Testis (tissue), 2 donors: Measurements from ENCODE around the gene ING3.

Source experiments
- CTCF ChIP-seq, 3 experiments: fragments of 450-650 bp in 2 of 3; fragments of 200-600 bp in 1 of 3; sonication (generic) in 1 of 3; IDR thresholded peaks; one replicate each; pipeline ENCODE4 v1.5.1; 2016 to 2019; ENCODE audit warnings: antibody characterized with exemption in 3 of 3, mild to moderate bottlenecking in 2 of 3, moderate library complexity in 1 of 3
- POLR2A ChIP-seq: fragments of 450-650 bp; IDR thresholded peaks from one replicate; pipeline ENCODE4 v1.6.1; 2017; ENCODE audit warnings: antibody characterized with exemption, mild to moderate bottlenecking, moderate library complexity

DNA sequence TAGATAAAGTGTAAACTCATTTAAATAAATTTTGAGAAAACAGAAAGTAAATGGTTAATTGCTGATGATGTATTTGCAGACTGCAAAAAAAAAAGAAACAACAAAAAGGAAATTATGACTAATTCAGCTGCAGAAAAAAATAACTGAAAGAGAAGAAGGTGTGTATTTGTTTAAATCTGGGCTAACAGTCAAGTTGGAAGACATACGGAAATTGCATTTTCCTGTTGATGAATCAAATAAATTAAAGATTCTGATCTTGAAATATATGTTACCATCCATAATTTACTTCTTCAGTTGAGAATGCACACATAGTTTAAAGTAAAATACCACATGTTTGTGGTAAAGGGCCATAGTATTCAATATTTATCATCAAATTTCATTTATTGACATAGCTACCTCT is 19.3 kb upstream of the ING3 start:
- TF ChIP-seq CTCF (IDR thresholded peaks at IDR 0.05), result no peak
- TF ChIP-seq POLR2A, result no peak
